Mucosa of stomach (tissue), 1 donor: ENCODE results near the gene KBTBD7.
"Not testable (repeated sequence)": the region's sequence is repeated elsewhere in the genome, so short reads cannot be mapped to it uniquely, and the experiment has no call there.

Experiments
- H3K27me3 ChIP-seq: one replicate; pipeline ENCODE4 v1.7.0; 2013; ENCODE audit warnings: mild to moderate bottlenecking, low read length; ENCODE audit not compliant: control insufficient read depth, insufficient read depth
- H3K36me3 ChIP-seq: one replicate; pipeline ENCODE4 v1.7.0; 2013; ENCODE audit warnings: low read length; ENCODE audit not compliant: control insufficient read depth, insufficient read depth
- H3K4me1 ChIP-seq: one replicate; pipeline ENCODE4 v1.7.0; 2013; ENCODE audit warnings: mild to moderate bottlenecking, low read length; ENCODE audit not compliant: control insufficient read depth, insufficient read depth
- H3K4me3 ChIP-seq: one replicate; pipeline ENCODE4 v1.7.0; 2013; ENCODE audit warnings: low read length
- H3K9ac ChIP-seq: one replicate; pipeline ENCODE4 v1.7.0; 2013; ENCODE audit warnings: mild to moderate bottlenecking, low read length, moderate library complexity
- H3K9me3 ChIP-seq: one replicate; pipeline ENCODE4 v1.7.0; 2013; ENCODE audit warnings: mild to moderate bottlenecking, low read length, moderate library complexity; ENCODE audit not compliant: control insufficient read depth
- donor health status: Pancreatic carcinoma.

KBTBD7 gene

DNA sequence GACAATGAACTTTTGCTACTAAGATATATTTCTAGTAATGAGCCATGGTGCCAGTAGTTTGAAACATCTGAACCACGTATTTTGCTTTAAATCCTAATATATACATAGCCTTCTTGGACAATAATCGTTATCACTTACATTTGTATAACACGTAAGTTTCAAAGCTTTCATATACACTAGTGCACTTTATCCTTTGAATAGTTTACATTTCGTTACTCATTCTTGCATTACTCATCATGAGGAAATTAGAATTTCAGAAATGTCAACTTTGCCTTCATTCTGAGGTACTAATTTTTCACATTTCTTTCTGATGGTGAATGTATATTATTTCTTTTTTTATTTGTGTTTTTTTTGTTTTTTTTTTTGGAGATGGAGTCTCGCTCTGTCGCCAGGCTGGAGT is 5.8 kb downstream of the KBTBD7 start:
- Histone ChIP-seq H3K4me3 (no peak overlapping the region), H3K4me1 (no peaks in the 10 kb centered on the region), H3K36me3 (no peaks in the 10 kb centered on the region), H3K9ac (no peak overlapping the region), H3K27me3 (no peaks in the 10 kb centered on the region), H3K9me3 (no peaks in the 10 kb centered on the region)

DNA sequence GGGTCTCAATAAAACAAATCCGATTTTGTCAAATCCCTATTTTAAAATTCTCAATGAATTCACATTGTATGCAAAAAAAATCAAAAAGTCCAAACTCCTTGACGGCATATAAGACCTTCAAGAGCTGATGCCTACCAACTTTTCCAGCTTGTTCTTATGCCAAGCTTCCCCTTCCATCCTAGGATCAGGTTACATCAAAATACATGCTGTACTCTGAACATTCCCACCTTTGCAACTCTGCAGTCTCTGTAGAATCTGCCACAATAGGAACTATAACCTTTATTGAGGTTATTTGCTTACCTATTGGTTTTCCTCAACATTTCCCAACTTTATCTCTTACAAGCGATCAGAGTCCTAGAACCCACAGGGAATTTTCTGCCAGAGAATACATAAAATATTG is 7.9 kb downstream of the KBTBD7 start:
- no peak overlapping the region for H3K9ac ChIP-seq
- no peaks in the 10 kb centered on the region for H3K4me1 ChIP-seq
- no peaks in the 10 kb centered on the region for H3K36me3 ChIP-seq
- no peaks in the 10 kb centered on the region for H3K27me3 ChIP-seq
- H3K4me3 ChIP-seq = no peak overlapping the region
- H3K9me3 ChIP-seq = no peaks in the 10 kb centered on the region

DNA sequence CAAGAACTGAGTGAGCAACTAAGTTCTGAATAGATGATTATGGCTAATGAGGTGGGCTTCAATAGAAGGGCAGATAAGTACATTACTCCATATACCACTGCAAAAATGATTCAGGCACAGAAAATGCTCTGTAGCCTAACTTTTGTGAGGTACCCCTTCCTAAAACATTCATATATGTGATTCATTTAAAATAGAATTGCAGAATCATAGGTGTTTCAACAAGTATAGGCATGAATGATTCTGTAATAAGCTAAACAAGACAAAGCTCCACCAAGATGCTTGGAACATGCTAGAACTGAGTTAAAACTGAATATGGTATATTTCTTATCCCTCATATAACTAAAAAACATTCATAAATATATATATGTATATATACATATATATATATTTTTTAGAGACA is 12.1 kb downstream of the KBTBD7 start:
- Histone ChIP-seq H3K36me3 (no peaks in the 10 kb centered on the region), H3K9ac (no peak overlapping the region), H3K9me3 (no peaks in the 10 kb centered on the region), H3K27me3 (no peaks in the 10 kb centered on the region), H3K4me3 (no peak overlapping the region), H3K4me1 (no peaks in the 10 kb centered on the region)

DNA sequence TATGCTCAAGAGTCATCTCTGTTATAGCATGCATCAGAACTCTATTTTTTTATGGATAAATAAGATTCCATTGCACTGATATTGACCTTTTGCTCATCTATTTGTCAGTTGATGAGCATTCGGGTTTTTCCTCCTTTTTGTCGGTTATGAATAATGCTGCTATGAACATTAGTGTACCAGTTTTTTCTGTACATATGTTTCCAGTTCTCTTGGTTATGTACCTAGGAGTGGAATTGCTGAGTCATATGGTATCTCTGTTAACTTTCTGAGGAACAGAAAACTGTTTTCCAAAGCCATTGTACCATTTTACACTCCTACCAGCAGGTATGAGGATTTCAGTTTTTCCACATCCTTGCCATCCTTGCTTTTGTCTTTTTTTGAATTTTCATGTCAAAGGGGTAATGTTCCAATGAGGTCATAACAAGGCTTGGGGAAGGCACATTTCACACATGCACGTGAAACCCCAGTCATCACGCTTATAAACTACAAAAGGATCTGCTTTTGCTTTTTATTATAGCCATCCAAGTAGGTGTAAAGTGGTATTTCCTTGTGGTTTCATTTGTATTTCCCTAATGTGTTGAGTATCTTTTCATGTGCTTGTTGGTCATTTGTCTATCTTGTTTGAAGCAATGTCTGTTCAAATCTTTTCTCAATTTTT is 14.6 kb downstream of the KBTBD7 start:
- H3K9ac ChIP-seq = no peak overlapping the region
- no peaks in the 10 kb centered on the region for H3K27me3 ChIP-seq
- H3K9me3 ChIP-seq = no peaks in the 10 kb centered on the region
- H3K4me3 ChIP-seq = no peak overlapping the region
- no peaks in the 10 kb centered on the region for H3K36me3 ChIP-seq
- H3K4me1 ChIP-seq = no peaks in the 10 kb centered on the region

DNA sequence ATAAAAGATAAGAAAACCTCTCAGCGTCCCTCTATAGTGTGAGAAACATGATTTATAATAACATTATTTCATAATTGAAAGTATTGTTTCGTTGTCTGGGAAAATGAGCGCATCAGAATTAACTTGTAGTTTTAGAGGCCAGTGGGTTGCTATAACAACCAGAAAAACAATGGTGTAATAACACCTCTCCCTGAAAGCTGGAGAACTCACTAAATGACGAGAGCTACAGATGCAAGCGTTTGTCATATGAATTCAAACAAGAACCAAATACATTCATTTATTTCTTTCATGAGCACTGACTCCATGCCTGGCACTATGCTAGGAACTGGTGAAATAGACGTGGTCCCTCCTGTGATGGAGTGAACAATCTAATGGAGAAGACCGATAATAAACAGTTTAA is 16.3 kb downstream of the KBTBD7 start:
- H3K36me3 ChIP-seq = no peaks in the 10 kb centered on the region
- H3K27me3 ChIP-seq = no peaks in the 10 kb centered on the region
- no peaks in the 10 kb centered on the region for H3K4me1 ChIP-seq
- no peak overlapping the region for H3K9ac ChIP-seq
- H3K9me3 ChIP-seq = no peaks in the 10 kb centered on the region
- H3K4me3 ChIP-seq = no peak overlapping the region

DNA sequence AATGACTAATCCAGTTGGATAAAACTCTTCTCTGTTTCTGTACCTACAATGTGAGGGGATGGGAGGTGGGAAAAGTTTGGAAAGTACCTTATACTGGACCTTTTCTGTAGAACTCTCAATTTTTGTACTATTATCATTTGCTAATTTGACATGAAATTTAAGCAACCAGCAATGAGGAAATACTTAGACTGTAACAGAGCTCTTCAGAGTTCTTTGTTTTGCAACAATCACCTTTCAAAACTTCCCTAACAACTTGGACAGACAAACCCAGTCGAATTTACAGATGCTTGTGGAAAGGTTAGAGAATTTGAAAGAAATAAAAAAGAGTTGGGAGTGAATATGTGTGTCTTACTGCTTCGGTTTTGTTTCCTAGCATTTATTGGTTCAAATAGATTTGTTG is 16.8 kb downstream of the KBTBD7 start:
- H3K9ac ChIP-seq = no peak overlapping the region
- H3K4me3 ChIP-seq = no peak overlapping the region
- no peaks in the 10 kb centered on the region for H3K9me3 ChIP-seq
- no peaks in the 10 kb centered on the region for H3K36me3 ChIP-seq
- H3K27me3 ChIP-seq = no peaks in the 10 kb centered on the region
- no peaks in the 10 kb centered on the region for H3K4me1 ChIP-seq

DNA sequence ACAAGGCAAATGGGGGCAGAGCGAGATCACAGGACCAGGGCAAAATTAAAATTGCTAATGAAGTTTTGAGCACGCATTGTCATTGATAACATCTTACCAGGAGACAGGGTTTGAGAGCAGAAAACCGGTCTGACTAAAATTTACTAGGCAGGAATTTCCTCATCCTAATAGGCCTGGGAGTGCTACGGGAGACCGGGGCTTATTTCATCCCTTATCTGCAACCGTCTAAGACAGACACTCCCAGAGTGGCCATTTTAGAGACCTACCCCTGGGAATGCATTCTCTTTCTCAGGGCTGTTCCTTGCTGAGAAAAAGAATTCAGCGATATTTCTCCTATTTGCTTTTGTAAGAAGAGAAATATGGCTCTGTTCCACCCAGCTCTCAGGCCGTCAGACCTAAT is 18.8 kb downstream of the KBTBD7 start:
- H3K4me3 ChIP-seq, H3K27me3 ChIP-seq, H3K36me3 ChIP-seq, H3K9me3 ChIP-seq, H3K9ac ChIP-seq, H3K4me1 ChIP-seq: not testable (repeated sequence)

DNA sequence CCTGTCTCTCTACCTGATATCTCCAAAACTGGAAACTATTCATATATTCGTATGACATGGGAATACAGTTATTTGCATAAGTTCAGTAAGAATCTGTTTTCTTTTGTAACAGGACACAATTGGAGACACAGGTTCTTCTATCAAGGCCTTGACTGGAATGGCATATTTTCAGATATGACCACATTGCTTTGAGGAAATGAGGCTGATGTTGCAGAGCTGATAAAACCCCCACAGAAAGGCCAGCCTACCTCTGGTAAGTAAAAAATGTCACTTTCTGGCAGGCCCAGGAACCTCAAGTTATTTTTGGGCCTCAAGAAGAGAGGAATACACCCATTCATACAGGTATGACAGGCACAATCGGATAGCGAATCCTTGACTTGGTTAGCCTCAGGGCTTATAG is 32.2 kb downstream of the KBTBD7 start:
- no peaks in the 10 kb centered on the region for H3K9me3 ChIP-seq
- no peak overlapping the region for H3K4me3 ChIP-seq
- no peaks in the 10 kb centered on the region for H3K27me3 ChIP-seq
- H3K4me1 ChIP-seq = no peaks in the 10 kb centered on the region
- H3K9ac ChIP-seq = no peak overlapping the region
- H3K36me3 ChIP-seq = no peaks in the 10 kb centered on the region

DNA sequence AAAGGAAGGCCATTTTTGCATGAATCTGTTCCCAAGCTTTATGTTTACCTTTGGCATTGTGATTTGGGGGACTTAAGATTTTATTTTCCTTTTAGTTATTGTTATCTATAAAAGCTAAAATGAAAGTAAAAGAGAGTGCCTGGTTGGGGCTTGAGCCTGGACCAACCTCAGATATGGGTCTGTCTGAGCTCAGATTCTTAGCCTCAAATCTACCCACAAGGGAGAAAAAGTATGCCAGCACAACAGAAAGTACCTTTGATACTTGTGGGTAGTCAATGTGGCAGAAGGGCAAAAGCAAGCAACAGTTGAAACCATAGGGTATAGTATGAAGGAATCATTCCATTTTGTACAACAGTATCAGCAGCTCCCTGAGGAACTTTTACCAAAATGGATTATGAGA is 35.2 kb downstream of the KBTBD7 start:
- Histone ChIP-seq H3K9ac (no peak overlapping the region), H3K4me3 (no peak overlapping the region), H3K36me3 (no peaks in the 10 kb centered on the region), H3K27me3 (no peaks in the 10 kb centered on the region), H3K9me3 (no peaks in the 10 kb centered on the region), H3K4me1 (no peaks in the 10 kb centered on the region)

DNA sequence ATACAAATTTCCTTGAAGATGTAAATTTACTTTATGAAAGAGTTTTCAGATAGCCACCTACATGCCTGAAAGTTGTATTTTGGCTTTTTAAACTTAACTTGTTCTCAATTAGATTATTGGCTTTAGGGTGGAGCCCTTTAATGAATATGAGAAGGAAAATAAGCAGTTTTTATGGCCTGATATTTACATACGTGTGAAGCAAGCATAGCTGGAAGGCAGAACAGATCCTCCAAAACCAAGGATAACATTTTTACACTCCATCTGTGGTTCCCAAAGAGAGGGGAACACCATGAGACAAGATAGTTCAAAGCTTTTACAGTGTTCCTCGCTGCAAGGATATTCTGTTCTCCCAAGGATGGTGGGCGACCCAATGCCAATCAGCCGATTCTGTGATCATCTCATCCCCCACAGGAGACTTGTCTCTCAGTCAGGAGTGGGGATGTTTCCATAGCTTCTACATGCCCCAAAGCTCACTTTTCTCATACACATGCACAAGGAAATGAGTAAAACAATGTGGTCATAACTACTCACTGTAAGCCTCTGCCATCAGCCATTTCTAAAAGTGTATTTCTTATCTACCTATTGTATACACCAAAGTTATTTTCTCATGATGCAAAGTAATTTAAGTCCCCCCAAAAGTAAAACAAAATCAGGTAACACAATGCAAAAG is 37.2 kb downstream of the KBTBD7 start:
- H3K4me1 ChIP-seq = no peaks in the 10 kb centered on the region
- no peak overlapping the region for H3K4me3 ChIP-seq
- H3K27me3 ChIP-seq = no peaks in the 10 kb centered on the region
- no peak overlapping the region for H3K9ac ChIP-seq
- H3K36me3 ChIP-seq = no peaks in the 10 kb centered on the region
- H3K9me3 ChIP-seq = no peaks in the 10 kb centered on the region

DNA sequence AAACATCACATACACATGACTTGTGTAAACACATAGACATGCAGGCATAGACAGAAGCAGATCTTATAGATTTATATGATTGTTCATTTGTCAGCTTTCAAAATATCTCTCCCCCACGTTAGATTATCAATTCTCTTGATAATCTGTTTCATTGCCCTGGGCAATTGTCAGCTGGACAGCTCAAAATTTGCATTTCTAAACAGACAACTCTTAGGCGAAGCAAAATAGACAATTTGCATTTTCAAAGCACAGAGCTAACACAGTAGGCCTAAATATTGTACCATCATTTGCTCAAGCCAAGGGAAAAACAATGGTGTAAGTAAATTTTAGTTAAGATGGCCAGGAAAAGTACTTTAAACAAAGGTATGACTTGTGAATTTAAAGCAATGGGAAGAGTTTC is 37.7 kb downstream of the KBTBD7 start:
- no peak overlapping the region for H3K9ac ChIP-seq
- H3K4me3 ChIP-seq = no peak overlapping the region
- no peaks in the 10 kb centered on the region for H3K9me3 ChIP-seq
- no peaks in the 10 kb centered on the region for H3K36me3 ChIP-seq
- H3K27me3 ChIP-seq = no peaks in the 10 kb centered on the region
- H3K4me1 ChIP-seq = no peaks in the 10 kb centered on the region

DNA sequence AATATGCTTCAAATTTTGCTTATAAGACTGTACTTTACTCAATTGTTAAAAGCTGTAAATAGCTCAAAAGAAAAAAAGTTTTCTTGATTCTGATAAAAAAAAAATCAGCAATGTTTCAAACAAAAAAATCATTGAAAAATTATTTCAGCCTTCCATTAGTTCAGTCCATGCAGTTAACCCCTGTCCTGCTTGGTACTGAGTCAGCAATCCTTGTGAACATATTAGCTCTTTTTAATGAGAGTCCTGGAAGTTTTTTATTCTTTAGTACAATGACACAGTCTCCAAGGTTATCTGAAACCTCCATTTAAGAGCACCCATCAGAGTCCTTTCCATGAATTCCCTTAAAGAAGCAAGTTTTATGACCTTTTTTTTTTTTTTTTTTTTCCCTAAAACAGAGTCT is 40.3 kb downstream of the KBTBD7 start:
- Histone ChIP-seq H3K36me3 (no peaks in the 10 kb centered on the region), H3K4me1 (no peaks in the 10 kb centered on the region), H3K4me3 (no peak overlapping the region), H3K9me3 (peaks cover 7% of the 10 kb centered on the region), H3K9ac (no peak overlapping the region), H3K27me3 (no peaks in the 10 kb centered on the region)

DNA sequence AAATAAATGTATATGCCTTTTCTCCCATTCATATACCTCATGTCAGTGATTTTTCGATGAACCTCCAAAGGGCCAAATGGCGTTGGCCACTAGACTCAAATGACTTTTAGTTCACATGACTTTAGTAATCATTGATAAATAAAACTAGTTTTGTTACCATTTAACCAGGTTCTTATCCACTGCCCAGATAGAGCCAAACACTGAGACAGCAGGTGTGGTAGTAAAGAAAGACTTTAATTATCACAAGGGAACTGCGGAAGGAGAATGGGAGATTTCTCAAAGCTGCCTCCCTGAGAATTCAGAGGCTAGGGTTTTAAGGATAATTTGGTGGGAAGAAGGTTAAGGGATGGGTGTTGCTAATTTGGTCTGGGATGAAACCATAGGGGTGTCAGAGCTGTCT is 42.4 kb downstream of the KBTBD7 start:
- H3K9me3 ChIP-seq = peaks cover 11% of the 10 kb centered on the region
- no peaks in the 10 kb centered on the region for H3K4me1 ChIP-seq
- H3K9ac ChIP-seq = no peak overlapping the region
- H3K27me3 ChIP-seq = no peaks in the 10 kb centered on the region
- H3K36me3 ChIP-seq = no peaks in the 10 kb centered on the region
- no peak overlapping the region for H3K4me3 ChIP-seq
